HG03439 (cell line): ENCODE data around the gene ANGPTL1.
"Not testable (repeated sequence)": the region's sequence is repeated elsewhere in the genome, so short reads cannot be mapped to it uniquely, and the experiment has no call there.

ENCODE experiments used
- ATAC-seq: cut with Tn5 transposase; IDR thresholded peaks from one replicate; pipeline ENCODE4 v1.9.1; 2021; ENCODE audit warnings: mild to moderate bottlenecking, moderate library complexity; ENCODE audit not compliant: unreplicated experiment

ANGPTL1 gene

GRCh38 chr1:178869119-178869697, 1.7 kb downstream of the ANGPTL1 start:
- no peak for ATAC-seq

- no peak for ATAC-seq
These were observed 2.2 kb downstream of the ANGPTL1 start for GRCh38 chr1:178868706-178869105.

- no peak for ATAC-seq
These were observed 3.2 kb downstream of the ANGPTL1 start for GRCh38 chr1:178867670-178868069.

- ATAC-seq = no peak
These were observed 6.6 kb downstream of the ANGPTL1 start for GRCh38 chr1:178864326-178864725.

- no peak for ATAC-seq
These were observed 8.0 kb downstream of the ANGPTL1 start for GRCh38 chr1:178862864-178863263.

GRCh38 chr1:178862416-178862815, 8.5 kb downstream of the ANGPTL1 start:
- ATAC-seq = no peak

- no peak for ATAC-seq
These were observed 13.8 kb downstream of the ANGPTL1 start for GRCh38 chr1:178857126-178857525.

- no peak for ATAC-seq
These were observed 21.0 kb downstream of the ANGPTL1 start for GRCh38 chr1:178849918-178850317.

- ATAC-seq = not testable (repeated sequence)
These were observed 23.0 kb downstream of the ANGPTL1 start for GRCh38 chr1:178847919-178848318.

- no peak for ATAC-seq
These were observed 23.5 kb downstream of the ANGPTL1 start for GRCh38 chr1:178847396-178847849.

- ATAC-seq = no peak
These were observed 24.6 kb downstream of the ANGPTL1 start for GRCh38 chr1:178846306-178846705.

- no peak for ATAC-seq
These were observed 26.4 kb downstream of the ANGPTL1 start for GRCh38 chr1:178844436-178844835.

GRCh38 chr1:178825167-178825566, 45.7 kb downstream of the ANGPTL1 start:
- no peak for ATAC-seq

- no peak for ATAC-seq
These were observed 49.6 kb downstream of the ANGPTL1 start for GRCh38 chr1:178821134-178821866.

- ATAC-seq = no peak
These were observed 51.8 kb downstream of the ANGPTL1 start for GRCh38 chr1:178819123-178819522.

- ATAC-seq = no peak
These were observed 52.5 kb downstream of the ANGPTL1 start for GRCh38 chr1:178818416-178818815.

GRCh38 chr1:178810585-178810984, 60.3 kb downstream of the ANGPTL1 start:
- ATAC-seq = no peak

- ATAC-seq = no peak
These were observed 62.3 kb downstream of the ANGPTL1 start for GRCh38 chr1:178808529-178808928.

- no peak for ATAC-seq
These were observed 64.1 kb downstream of the ANGPTL1 start for GRCh38 chr1:178806665-178807300.

GRCh38 chr1:178802873-178803272, 68.0 kb downstream of the ANGPTL1 start:
- no peak for ATAC-seq
